ENCODE data around the gene KIF12.

Gene KIF12

DNA sequence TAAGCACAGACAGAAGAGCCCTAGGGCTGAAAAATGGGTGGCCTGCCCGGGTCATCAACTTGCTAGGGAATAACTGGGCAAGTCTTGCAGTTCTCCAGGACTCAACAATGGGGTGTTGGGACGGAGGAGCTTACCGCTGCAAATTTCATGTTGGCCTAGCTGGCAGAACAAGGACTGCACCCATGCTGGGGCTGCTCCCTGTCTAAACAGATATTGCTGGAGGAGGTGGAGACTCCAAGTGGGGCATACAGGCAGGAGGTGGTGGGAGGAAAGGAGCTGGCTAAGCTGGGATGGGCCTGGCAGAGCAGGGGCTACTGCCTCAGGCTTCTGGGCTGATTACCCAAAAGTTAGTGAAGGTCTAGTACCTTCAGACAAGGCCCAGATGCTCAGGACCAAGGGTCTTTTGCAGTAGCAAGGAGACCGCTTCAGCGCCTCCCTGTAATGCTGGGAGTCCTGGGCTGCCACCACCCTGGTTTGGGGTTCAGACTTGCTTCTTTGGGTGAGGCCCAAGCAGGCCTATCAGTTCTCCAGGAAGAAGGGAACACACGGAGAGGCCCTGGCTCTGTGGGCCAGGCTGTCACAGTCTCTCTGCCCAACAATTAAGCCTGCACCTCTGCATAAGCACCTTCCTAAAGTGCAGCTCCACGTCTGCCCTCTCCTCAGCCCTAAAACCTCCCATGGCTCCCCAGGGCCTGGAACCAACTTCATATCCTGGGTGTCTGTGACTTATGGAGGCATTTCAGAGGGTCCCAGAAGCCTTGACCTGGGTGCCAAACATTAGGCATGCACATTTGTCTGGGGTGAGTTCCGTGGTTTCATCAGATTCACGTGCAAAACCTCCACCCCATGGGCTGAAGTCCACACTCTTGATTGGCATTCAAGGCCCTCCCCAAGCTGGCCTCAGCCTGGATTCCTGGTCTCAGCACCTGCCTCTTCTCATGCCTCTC is 24.2 kb upstream of the KIF12 start:
- DNase-seq, result no peak

DNA sequence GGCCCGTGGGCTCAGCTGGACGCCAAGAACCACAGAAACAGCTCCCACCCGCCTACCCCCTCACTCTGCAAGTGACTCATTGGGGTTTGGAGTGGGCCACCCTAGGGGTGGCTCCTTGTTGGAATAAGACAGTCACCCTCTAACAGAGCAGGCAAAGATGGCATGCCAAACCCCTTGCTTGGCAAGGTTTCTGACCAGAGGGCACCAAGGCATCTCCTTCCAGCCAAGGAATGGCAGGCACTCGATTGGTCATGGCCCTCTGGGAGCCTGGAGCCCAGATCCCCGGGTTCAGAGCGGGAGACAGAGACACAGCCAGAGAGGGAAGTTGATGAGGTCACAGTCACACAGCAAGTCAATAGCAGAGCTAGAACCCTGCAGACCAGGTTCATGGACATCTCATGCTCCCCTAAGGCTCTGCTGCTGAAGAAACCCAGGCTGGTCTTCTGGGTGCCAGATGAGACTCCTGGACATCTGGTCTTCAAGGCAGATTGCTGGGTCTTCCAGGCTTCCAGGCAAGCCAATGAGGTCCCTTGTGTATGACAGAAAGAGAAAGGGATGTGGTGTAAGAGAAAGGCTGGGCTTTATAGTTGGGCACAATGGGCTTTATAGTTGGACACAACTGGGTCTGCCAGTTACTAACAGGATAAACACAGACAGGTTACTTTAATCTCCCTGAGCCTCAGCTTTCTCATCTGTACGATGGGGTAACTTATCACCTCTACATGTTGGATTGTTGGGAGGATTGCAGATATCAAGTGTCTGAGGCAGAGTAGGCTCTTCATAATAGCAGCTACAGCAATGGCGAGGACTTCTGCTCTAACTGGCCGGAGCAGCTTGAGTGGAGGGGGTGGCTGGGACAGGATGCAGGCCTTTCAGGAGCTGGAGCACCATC is 23.3 kb upstream of the KIF12 start:
- DNase-seq, result no peak

DNA sequence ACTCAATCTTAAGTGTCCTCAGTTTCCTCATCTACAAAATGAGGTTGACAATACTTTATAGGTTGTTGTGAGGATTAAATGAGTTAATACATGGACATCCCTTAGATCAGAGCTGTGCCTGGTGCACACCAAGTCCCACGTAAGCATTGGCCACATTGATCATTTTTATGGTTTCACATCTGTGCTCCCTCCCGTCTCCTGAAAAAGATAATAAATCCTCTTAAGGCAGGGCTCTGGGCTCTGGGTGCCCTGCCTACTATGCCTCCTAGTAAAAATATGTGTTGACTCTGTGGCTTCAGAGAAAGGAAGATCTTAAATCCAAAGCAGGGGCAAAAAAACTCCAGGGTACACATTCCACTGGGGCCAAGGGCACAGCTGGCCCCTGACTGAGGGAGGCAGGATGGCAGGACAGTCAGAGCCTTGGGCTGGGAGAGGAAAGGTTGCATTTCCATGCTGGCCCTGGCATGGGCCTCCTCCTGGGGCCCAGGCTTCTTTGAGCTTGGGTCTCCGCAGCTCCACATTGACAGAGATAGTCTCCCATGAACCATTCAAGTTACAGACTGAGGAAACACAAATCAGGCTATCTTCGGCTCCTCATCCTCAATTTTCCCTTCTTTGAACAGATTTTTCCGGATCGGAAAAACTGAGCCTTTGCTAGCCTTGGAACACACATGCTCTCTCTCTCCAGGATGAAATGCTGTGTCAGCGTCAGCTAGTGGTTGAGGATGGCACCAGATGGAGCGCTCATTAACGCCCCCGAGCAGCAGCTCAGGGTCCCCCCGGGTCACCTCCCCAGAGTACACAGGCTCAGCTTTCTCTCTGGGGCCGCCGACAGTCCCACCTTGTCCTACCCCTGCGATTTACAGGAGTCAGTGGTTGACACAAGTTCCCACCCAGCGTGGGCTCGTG is 22.4 kb upstream of the KIF12 start:
- DNase-seq, result no peak

DNA sequence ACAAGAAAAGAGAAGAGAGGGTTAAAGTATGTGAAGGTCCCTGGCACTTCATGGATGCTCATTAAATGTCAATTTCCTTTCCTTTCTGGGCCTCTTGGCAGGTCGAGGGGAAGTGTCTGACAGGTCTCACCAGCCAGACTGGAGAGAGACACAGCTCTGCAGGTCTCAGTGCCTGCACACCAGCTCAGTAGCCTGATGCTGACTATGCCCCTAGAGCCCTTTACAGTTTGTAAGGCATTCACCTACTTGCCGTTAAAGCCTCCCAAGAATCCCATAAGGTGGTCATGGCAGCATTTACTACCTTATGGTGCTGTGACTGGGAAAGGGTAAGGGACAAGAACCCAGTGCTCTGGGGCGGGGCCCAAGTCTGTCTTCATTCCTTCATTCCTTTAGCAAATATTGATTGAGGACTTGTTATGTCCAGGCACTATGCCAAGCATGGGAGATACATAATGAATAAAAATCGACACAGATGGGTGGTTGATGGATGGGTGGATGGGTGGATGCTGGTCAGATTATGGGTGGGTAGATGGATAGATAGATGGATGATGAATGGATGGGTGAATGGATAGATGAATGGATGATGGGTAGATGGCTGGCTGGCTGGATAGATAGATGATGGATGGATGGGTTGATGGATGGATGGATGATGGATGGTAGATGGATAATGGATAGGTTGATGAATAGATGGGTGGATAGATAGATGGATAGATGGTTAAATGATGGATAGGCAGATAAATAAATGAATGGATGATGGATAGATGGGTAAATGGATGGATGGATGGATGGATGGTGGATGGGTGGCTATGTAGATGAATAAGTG is 21.3 kb upstream of the KIF12 start:
- no peak for DNase-seq

DNA sequence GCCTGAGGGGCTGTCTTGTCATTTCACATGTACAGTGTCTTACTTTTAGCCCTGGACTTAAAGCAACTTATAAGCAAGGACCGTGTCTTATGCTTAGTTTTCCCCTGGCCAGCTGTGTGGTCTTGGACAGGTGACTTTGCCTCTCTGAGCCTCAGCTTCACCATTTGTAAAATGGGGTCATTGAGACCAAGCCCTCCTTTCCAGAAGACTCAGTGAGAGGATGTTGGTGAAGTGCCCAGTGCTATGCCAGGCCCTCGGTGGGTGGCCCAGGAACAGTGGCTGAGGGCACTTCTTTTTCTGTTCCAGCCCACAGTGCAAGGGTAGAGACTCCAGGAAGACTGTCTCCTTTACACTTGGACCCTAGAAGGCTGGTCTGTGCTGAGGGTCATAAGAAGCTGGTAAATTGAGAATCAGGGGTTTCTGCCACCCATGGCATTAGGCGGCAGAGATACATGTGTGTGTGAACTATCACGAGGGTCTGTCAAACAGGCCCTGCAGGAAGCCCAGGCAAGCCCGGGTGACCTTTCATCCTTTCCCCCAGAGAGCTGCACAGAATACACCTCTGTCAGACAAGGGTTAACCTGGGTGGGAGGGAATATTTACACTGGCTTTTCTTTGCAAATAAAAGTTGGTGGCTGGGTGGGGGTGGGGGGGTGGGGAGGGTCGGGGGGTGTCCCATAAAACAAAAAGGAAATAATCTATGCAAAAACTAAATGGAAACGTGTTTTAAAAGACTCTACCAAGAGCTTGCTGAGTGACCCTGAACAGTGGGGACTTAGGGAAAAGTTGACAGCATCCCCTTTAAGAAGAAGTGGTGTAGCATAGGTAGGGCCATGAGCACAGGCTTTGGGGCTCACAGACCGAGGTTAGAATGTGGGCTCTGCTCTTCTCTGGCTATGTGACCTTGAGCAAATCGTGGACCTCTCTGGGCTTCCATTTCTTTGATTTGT is 20.4 kb upstream of the KIF12 start:
- DNase-seq, result no peak

- no peak for DNase-seq
These were observed 19.1 kb upstream of the KIF12 start for GRCh38 chr9:114117996-114118830.

DNA sequence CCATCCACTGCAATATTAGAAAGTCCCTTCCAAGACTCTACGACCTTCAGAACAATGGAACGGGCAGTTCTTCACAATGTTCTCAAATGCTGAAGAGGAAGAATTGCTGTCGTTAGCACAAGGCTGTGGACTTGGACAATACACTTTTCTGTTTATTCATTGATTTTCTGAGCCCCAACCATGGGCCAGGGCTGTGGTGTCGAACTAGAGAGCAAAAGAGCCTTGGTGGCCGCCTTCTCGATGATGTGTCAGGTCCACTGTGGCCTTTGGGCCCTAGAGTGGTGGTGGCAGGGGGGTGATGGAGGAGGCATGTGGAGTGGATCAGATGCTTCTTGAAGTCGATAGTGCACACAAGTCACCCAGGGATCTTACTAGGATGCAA is 18.5 kb upstream of the KIF12 start:
- DNase-seq, result no peak

DNA sequence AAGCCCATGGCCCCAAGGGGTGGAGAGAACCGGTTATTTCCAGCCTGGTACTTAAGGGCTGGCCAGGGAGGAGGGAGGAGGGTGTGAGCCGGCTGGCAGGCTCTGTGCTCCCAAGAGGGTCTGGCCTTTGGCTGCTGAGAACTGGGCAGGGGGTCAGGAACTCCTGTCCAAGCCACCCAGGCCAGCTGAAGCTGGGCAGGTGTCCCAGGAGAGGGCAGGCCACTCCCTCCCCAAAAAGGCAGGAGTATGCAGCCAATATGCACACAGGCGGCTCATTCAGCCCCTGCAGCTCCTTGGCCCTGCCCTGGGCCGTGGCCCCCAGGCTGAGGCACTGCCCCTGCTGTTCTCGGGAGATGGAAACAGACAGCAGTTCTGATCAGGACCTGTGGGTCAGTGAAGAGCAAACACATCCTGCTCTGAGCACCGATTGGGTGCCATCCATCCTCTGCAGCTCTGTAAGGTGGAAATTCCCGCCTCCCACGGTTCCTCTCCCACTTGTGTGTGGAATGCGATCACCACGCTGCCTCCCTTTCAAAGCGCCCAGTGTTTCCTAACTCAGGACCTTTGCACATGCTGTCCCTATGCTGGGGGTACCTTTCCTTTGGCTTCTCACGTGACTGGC is 17.1 kb upstream of the KIF12 start:
- DNase-seq, result no peak

- no peak for DNase-seq
These were observed 16.6 kb upstream of the KIF12 start for GRCh38 chr9:114115654-114116125.

DNA sequence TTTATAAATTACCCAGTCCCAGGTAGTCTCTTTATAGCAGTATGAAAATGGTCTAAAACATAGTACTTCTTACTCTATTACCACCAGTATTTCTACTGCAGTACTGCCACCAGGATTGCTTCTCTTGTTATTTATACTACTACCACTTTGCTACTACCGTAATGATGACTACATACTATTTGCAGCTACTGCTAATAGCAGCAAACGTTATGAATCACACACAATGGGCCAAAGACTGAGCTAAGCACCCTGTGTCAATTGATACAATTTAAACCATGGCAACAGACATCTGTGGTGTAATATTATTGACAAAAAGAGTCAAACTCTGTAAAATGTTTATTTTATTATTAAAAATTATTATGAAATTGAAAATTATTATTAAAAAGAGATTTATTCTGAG is 15.3 kb upstream of the KIF12 start:
- no peak for DNase-seq

DNA sequence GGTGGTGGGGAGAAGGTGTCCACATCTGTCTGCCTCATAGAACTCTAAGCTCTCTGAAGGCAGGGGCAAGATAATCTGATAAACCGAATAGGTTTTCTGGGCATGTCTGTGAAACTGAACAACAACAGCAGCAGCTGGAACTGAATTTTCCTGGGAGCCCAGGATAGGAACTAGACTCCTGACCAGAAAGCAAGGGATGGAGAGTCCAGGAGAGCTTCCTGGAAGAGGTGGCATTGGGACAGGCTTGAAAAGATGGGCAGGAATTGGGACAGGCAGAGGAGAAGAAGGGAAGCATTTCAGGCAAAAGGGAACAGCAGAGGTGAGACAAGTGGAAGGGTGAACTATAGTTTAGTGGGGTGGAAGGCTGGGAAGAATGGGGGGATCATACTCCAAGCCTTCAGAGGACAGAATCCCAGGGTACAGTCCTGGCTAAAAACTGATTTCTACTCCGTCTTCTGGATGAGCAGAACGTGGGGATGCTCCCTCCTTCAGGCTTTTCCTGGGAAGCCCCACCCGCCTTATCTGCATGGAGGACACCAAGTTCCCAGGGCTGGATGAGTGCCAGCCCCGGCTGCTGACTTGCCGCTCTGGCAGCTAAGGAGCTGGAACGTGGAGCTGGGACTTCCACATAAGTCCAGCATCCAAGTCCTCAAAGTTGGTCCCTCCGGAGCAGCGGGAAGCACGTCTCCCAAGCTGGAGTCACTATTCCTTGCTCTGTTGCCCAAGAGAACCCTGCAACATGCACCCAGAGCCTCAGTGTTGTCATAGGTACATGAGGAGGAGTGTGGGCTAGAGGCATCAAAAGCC is 13.9 kb upstream of the KIF12 start:
- DNase-seq, result no peak

DNA sequence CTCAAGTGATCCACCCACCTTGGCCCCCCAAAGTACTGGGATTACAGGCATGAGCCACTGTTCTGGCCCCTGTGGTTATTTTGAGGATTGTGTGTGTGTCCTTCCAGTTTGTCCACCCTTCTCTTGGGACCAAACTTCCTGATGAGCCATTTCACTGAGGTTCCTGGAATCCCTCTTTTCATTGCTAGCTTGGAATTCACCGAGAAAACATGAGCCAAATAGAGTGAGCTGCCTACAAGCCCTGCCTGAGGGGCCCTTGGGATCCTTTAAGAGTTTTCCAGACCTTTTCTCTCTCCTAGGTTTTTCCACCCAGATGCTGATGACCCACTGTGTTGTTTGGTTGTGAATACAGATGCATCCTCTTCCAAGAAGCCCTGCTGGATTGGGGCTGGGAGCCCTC is 13.2 kb upstream of the KIF12 start:
- no peak for DNase-seq

DNA sequence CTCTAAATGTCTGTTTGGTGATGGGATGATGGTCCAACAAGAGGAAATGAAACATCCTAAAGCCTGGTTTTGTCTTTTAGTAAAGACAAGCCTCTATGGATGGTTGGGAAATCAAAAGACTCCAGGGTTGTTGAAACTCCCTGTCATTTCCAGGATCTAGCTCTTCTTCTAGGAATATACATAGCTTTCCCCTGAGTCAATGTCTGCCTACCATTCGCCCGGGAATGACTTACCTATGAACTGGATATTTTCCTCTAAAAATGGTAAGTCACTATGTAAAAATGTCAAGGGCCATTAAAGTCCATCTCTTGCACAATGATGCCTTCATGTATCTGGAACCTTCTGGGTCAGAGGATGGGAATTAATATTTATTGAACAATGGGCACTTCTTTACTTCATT is 11.1 kb upstream of the KIF12 start:
- DNase-seq, result no peak

- no peak for DNase-seq
These were observed 10.0 kb upstream of the KIF12 start for GRCh38 chr9:114109124-114109523.

- peak; percentile 84 for DNase-seq
These were observed 9.1 kb upstream of the KIF12 start for GRCh38 chr9:114108016-114108833.

DNA sequence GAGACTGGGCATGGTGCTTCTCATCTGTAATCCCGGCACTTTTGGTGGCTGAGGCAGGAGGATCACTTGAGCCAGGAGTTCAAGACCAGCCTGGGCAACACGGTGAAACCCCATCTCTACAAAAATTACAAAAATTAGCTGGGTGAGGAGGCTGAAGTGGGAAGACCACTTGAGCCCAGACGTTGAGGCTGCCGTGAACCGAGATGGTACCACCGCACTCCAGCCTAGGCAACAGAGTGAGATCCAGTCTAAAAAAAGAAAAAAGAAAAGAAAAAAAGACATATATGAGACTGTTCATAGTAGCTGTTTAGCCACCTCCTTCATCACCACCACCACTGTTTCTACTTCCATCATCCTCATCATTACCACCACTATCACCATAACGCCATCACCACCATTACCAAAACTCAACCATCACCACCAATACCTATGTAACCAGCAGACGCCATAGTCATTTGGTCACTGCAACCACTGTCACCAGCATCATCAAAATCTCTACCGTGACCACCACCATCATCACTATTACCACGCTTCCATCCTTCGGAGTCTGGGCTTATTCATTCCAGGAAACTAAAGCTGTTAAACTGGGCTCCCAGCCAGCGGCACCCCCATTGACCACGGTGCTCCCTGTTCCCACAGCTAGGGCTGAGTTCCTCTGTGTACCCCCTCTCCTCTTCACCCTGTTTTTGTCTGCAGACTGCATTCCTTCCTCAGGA is 8.4 kb upstream of the KIF12 start:
- DNase-seq, result no peak

- no peak for DNase-seq
These were observed 6.1 kb upstream of the KIF12 start for GRCh38 chr9:114105236-114105635.
